ENCODE measurements around the gene FBLL1. TPM values are rescaled to one million over a fixed set of nuclear protein-coding genes. Genes with fewer than 3 reads are reported as not detected.
"Not testable (repeated sequence)": the region's sequence is repeated elsewhere in the genome, so short reads cannot be mapped to it uniquely, and the experiment has no call there.

FBLL1 gene
- total RNA-seq, 1 donor from 2014 or later: 3.3 TPM

GRCh38 chr5:168557389-168557788 is 28.3 kb downstream of the FBLL1 start:
- Mint-ChIP-seq H3K36me3 (peaks cover 64% of the 10 kb centered on the region), H3K27ac (no peak overlapping the region), H3K4me1 (ENCODE audit: unreplicated experiment) (peaks cover 3% of the 10 kb centered on the region), H3K27me3 (no peaks in the 10 kb centered on the region), H3K4me3 (no peak overlapping the region), H3K9me3 (no peaks in the 10 kb centered on the region)
- no peak for DNase-seq (ENCODE audit: extremely low spot score, unreplicated experiment)
- TF ChIP-seq CTCF (conservative IDR thresholded peaks at IDR 0.05): no peak

- H3K27ac Mint-ChIP-seq: no peak overlapping the region
- TF ChIP-seq CTCF (conservative IDR thresholded peaks at IDR 0.05): no peak
These were observed 33.2 kb downstream of the FBLL1 start for GRCh38 chr5:168562279-168562678.

DNA sequence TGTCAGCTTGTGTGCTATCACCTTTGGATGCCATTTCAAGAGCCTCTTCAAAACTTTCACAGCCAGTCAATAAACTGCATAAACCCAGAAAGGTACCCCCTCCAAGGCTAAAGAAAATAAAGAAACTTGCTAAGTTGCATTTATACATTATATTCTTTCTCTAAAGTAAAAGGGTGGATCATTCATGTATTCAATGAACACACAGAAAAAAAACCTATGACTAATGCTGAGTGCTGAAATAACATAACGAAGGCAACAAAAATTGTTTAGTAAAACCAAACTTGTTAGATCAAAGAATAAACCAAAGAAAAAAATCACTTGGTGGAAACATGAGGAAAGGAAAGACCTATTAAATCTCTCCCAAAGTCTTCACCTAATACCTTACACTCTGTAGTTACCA is 34.9 kb downstream of the FBLL1 start:
- Mint-ChIP-seq H3K27me3 (no peaks in the 10 kb centered on the region), H3K4me3 (no peak overlapping the region), H3K9me3 (no peaks in the 10 kb centered on the region), H3K36me3 (peaks cover 45% of the 10 kb centered on the region), H3K4me1 (ENCODE audit: unreplicated experiment) (peaks cover 3% of the 10 kb centered on the region), H3K27ac (no peak overlapping the region)
- no peak for TF ChIP-seq CTCF (conservative IDR thresholded peaks at IDR 0.05)
- no peak for DNase-seq (ENCODE audit: extremely low spot score, unreplicated experiment)

More at GRCh38 chr5:168562279-168562678, 33.2 kb downstream of the FBLL1 start:
- H3K4me1 Mint-ChIP-seq (ENCODE audit: unreplicated experiment): peaks cover 3% of the 10 kb centered on the region
- no peak overlapping the region for H3K4me3 Mint-ChIP-seq
- H3K36me3 Mint-ChIP-seq: peaks cover 41% of the 10 kb centered on the region
- no peaks in the 10 kb centered on the region for H3K9me3 Mint-ChIP-seq
- no peaks in the 10 kb centered on the region for H3K27me3 Mint-ChIP-seq
- DNase-seq (ENCODE audit: extremely low spot score, unreplicated experiment): no peak

DNA sequence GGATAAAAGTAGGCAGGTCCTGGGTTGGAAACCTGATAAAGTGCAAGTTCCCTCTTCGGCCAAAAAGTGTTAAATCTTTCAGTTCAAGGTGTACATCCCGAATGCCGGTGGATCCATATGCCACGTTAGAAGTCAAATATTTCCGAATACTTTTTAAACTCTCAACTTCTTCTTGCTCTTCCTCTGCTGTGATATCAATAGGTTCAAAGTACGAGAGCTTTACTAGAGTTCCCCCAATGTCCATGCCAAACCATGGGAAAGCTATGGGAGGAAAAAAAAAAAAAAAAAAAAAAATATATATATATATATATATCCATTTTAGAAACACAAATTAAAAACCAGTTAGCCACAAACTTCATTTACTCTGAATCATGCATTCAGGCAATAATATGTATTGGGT is 39.6 kb downstream of the FBLL1 start:
- H3K36me3 Mint-ChIP-seq: peaks cover 35% of the 10 kb centered on the region
- TF ChIP-seq CTCF (conservative IDR thresholded peaks at IDR 0.05): no peak
- no peak for DNase-seq (ENCODE audit: extremely low spot score, unreplicated experiment)
- H3K27ac Mint-ChIP-seq: no peak overlapping the region
- peaks cover 8% of the 10 kb centered on the region for H3K4me1 Mint-ChIP-seq (ENCODE audit: unreplicated experiment)
- H3K9me3 Mint-ChIP-seq: no peaks in the 10 kb centered on the region
- H3K27me3 Mint-ChIP-seq: no peaks in the 10 kb centered on the region
- H3K4me3 Mint-ChIP-seq: no peak overlapping the region

DNA sequence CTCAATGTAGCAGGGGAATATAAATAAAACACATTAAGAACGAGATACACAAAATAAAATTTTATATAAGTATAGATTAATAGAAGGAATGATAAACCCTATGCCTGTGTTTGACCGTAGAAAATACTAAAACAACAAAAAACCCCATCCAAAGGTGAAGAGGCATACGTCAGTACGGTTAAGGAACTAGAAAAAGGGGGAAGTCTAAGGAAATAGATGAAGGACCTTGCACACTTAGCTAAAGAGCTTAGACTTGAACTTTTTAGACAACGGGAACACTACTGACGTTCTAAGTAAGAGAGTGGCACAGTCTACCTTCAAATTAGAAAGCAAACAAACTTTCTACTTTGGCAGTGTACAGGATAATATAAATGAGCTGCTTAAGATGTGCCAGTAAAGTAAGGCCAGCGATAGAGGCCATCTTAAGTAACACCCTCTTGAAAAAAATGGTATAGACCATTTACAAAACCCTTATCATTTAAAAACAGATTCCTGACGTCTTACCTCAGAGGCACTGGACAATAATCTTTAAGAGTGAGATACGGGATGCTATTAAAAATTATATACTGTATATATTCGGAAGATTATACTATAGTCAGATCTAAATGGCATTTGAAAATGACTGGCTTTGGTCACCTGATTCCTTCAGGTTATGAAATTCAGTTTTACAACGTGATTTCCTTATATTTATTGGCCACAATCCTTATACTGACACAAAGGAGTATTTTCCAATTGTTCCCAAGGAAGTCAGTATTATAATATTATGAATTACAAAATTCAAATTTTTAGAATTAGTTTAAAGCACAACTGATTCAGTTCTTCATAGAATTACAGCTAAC is 41.6 kb downstream of the FBLL1 start:
- peaks cover 14% of the 10 kb centered on the region for H3K4me1 Mint-ChIP-seq (ENCODE audit: unreplicated experiment)
- H3K27me3 Mint-ChIP-seq: no peaks in the 10 kb centered on the region
- H3K4me3 Mint-ChIP-seq: no peak overlapping the region
- no peak overlapping the region for H3K27ac Mint-ChIP-seq
- H3K36me3 Mint-ChIP-seq: peaks cover 38% of the 10 kb centered on the region
- H3K9me3 Mint-ChIP-seq: no peaks in the 10 kb centered on the region
- TF ChIP-seq CTCF (conservative IDR thresholded peaks at IDR 0.05): no peak
- no peak for DNase-seq (ENCODE audit: extremely low spot score, unreplicated experiment)

DNA sequence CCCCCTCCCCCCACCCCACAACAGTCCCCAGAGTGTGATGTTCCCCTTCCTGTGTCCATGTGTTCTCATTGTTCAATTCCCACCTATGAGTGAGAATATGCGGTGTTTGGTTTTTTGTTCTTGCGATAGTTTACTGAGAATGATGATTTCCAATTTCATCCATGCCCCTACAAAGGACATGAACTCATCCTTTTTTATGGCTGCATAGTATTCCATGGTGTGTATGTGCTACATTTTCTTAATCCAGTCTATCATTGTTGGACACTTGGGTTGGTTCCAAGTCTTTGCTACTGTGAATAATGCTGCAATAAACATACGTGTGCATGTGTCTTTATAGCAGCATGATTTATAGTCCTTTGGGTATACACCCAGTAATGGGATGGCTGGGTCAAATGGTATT is 44.6 kb downstream of the FBLL1 start:
- DNase-seq (ENCODE audit: extremely low spot score, unreplicated experiment); H3K27me3 Mint-ChIP-seq; H3K9me3 Mint-ChIP-seq; H3K27ac Mint-ChIP-seq; H3K4me3 Mint-ChIP-seq: not testable (repeated sequence)
- Mint-ChIP-seq H3K36me3 (peaks cover 30% of the 10 kb centered on the region), H3K4me1 (ENCODE audit: unreplicated experiment) (peaks cover 26% of the 10 kb centered on the region)

- peaks cover 30% of the 10 kb centered on the region for H3K36me3 Mint-ChIP-seq
These were observed 45.1 kb downstream of the FBLL1 start for GRCh38 chr5:168574156-168574555.

More at GRCh38 chr5:168574156-168574555, 45.1 kb downstream of the FBLL1 start:
- not testable (repeated sequence) for DNase-seq (ENCODE audit: extremely low spot score, unreplicated experiment); H3K9me3 Mint-ChIP-seq; H3K4me3 Mint-ChIP-seq; H3K27me3 Mint-ChIP-seq; H3K27ac Mint-ChIP-seq
- peaks cover 26% of the 10 kb centered on the region for H3K4me1 Mint-ChIP-seq (ENCODE audit: unreplicated experiment)
